GM18508 (cell line): ENCODE results near the gene AFF1.
"Not testable (repeated sequence)": the region's sequence is repeated elsewhere in the genome, so short reads cannot be mapped to it uniquely, and the experiment has no call there.

Source experiments
- ATAC-seq: cut with Tn5 transposase; IDR thresholded peaks from one replicate; pipeline ENCODE4 v1.9.1; 2021; ENCODE audit warnings: moderate number of reproducible peaks; ENCODE audit not compliant: insufficient read depth, unreplicated experiment

Gene AFF1

GRCh38 chr4:87126056-87126455, 191.2 kb downstream of the AFF1 start:
- no peak for ATAC-seq

- no peak for ATAC-seq
These were observed 193.3 kb downstream of the AFF1 start for GRCh38 chr4:87128006-87128705.

- no peak for ATAC-seq
These were observed 194.9 kb downstream of the AFF1 start for GRCh38 chr4:87129681-87130080.

- no peak for ATAC-seq
These were observed 196.3 kb downstream of the AFF1 start for GRCh38 chr4:87130985-87131703.

- no peak for ATAC-seq
These were observed 197.2 kb downstream of the AFF1 start for GRCh38 chr4:87132035-87132434.

GRCh38 chr4:87133183-87133582, 198.4 kb downstream of the AFF1 start:
- no peak for ATAC-seq

- no peak for ATAC-seq
These were observed 199.3 kb downstream of the AFF1 start for GRCh38 chr4:87134122-87134521.

GRCh38 chr4:87141428-87141827, 206.6 kb downstream of the AFF1 start:
- ATAC-seq: no peak

- no peak for ATAC-seq
These were observed 209.5 kb downstream of the AFF1 start for GRCh38 chr4:87144356-87144755.

GRCh38 chr4:87145934-87146333, 211.1 kb downstream of the AFF1 start:
- ATAC-seq: not testable (repeated sequence)

- ATAC-seq: no peak
These were observed 212.3 kb downstream of the AFF1 start for GRCh38 chr4:87147116-87147515.

GRCh38 chr4:87150498-87151261, 215.9 kb downstream of the AFF1 start:
- ATAC-seq: peak; percentile 47

GRCh38 chr4:87151730-87152129, 216.9 kb downstream of the AFF1 start:
- no peak for ATAC-seq

- ATAC-seq: no peak
These were observed 217.7 kb downstream of the AFF1 start for GRCh38 chr4:87152310-87153041.

GRCh38 chr4:87153078-87153870, 218.5 kb downstream of the AFF1 start:
- no peak for ATAC-seq

- ATAC-seq: no peak
These were observed 231.1 kb downstream of the AFF1 start for GRCh38 chr4:87165892-87166291.

- no peak for ATAC-seq
These were observed 231.6 kb downstream of the AFF1 start for GRCh38 chr4:87166296-87166854.

GRCh38 chr4:87171944-87172343, 237.1 kb downstream of the AFF1 start:
- no peak for ATAC-seq

- no peak for ATAC-seq
These were observed 239.9 kb downstream of the AFF1 start for GRCh38 chr4:87174672-87175071.
